Fibroblast of the conjunctiva (primary cell): ENCODE results near the gene ACTN1.

Source experiments
- DNase-seq: peaks from one replicate; pipeline ENCODE4 v3.0.0-alpha.2; 2010; ENCODE audit warnings: low read depth

Gene ACTN1

DNA sequence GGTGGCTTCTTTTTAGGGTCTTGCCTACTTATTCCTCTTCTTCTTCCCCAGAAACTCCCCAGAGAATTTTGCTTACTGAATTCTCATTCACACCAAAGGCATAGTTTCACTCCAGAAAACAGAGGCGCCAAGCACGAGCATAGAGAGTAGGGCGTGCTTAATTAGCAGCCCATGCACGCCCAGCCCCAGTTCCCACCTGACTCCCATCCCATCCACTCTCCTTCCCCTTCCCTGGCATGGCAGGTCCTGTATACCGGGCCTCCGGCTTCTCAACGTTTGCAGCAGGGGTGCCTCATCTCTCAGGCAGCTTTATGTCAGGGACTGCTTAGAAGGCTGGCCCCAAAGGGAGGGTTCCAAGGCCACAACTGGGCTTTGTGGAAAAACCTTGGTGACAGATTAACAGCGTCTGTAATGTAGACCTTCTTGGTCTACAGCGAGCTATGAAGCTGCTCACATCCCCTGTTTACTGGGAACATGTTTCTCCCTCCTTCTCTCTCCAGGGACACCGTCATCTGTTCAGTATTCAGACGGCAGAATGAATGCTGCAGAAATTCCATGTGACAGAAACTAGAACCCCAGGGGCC lies 62.7 kb downstream of the ACTN1 start:
- no peak for DNase-seq

DNA sequence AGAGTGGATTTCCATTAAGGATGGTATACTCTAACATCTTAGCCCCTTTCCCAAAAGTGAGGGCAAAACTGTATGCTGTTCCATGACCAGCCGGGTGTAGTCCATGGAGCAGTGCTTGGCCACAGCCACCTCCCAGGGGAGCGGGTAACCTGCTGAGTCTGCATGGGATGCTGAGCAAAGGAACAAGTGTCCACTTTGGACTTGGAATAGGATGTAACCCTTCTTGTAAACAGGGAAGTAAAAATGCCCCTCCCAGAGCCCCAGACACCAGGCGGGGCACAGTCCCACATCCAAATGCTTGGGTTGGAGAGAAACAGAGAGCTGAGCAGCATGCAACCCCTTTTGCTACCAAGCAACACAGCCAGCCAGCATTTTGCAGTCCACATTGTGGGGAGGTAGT lies 65.6 kb downstream of the ACTN1 start:
- DNase-seq, result no peak

DNA sequence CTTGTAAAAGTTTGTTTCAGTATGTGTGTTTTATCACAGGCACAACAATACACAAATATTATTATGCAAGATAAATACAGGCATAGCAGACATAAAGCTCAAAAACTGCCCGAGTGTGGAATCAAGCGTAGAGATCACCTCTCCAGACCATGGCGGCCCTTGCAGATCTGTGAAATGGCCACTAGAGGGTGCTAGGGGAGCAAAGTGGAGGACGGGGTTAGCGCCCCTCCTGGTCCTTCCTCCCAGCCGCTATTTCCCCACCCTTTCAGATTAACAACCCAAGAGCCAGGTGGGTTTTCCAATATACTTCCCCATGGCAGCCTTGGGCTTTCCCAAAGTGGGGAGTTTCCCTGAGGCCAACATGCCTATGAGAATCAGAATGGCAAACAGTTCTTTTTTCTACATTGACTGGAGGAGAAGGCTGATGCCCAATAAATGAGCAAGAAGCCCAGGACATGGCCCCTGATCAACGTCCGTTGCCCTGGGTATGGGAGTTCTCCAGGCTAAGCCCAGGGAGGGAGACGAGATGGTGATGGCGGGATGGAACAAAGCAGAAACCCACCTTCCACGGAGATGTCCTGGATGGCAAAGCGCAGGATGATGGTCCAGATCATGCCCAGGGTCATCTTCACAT lies 67.4 kb downstream of the ACTN1 start:
- peak; percentile 63 for DNase-seq

DNA sequence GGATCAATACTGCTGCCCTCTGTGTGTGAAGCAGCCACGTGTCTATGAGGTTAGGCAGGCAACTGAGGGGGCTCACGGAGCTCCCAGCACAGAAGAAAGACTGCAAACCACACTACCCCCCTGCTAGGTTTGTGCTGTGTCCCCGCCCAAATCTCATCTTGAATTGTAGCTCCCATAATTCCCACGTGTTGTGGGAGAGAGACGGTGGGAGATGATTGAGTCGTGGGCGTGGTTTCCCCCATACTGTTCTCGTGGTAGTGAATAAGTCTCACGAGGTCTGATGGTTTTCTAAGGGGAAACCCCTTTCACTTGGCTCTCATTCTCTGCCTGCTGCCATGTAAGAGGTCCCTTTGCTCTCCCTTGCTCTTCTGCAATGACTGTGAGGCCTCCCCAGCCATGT lies 68.6 kb downstream of the ACTN1 start:
- DNase-seq, result no peak

DNA sequence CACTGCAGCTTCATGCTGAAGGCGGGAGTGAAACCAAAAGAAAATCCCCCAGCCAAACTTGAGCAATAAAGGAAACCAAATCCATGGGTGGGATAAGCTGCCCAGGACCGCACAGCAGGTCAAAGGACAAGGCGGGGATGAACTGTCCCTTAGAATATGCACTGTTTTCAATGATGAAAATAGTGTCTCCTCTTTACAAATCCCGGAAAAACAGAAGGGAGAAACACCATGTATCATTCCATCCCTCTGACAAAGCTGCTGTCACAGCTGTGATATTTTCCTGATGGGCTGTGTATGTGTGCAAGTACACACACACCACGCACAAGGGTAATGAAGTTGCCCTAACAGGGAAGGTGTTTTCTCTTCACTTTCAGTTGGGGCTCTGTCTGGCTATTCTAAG lies 70.3 kb downstream of the ACTN1 start:
- DNase-seq, result no peak

DNA sequence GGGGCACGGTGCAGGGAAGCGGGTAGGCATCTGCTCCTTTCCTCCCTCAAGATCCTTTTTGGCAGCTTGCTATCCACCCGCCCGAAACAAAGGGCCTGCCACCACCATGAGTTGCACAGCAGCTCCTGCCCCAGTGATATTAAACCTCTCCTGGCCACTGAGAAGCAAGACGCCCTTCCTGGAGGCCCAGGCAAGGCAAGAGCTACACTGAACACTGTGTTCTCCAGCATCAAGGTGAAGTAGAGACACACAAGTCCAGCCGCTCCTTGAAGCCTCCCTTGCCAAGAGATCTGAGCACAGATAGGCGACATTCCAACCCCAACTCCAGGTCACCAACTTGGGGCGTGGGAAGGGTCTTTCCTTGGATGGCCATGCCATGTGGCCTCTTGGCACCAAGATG lies 70.9 kb downstream of the ACTN1 start:
- DNase-seq, result no peak

GRCh38 chr14:68906439-68906838 lies 72.7 kb downstream of the ACTN1 start:
- no peak for DNase-seq

DNA sequence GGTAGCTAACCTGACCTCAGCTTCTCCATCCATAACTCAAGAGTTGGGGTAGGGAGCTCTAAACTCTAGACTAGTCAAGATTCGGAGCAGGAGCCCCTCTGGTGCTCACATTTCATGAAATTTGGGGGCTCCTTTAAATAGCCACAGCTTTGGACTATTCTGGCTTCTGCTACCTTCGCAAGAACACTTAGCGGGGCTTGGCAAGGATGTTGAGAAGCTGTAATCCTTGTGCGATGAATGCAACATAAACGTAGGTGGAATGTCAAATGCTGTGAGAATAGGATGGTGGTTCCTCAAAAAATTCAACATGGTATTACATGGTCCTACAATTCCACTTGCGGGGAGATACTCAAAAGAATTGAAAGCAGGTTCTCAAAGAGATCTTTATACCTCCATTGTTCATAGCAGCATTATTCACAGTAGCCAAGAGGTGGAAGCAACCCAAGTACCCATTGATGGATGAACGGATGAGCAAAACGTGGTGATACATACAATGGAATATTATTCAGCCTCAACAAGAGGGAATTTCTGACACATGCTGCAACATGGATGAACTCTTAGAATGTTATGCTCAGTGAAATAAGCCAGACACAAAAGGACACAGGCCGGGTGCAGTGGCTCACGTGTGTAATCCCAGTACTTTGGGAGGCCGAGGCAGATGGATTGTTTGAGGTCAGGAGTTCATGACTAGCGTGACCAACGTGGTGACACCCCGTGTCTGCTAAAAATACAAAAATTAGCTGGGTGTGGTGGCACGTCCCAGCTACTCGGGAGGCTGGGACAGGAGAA lies 73.8 kb downstream of the ACTN1 start:
- no peak for DNase-seq

- DNase-seq, result no peak
Measured at GRCh38 chr14:68902357-68902756, 76.7 kb downstream of the ACTN1 start.

- DNase-seq, result no peak
Measured at GRCh38 chr14:68899033-68899603, 80.0 kb downstream of the ACTN1 start.

DNA sequence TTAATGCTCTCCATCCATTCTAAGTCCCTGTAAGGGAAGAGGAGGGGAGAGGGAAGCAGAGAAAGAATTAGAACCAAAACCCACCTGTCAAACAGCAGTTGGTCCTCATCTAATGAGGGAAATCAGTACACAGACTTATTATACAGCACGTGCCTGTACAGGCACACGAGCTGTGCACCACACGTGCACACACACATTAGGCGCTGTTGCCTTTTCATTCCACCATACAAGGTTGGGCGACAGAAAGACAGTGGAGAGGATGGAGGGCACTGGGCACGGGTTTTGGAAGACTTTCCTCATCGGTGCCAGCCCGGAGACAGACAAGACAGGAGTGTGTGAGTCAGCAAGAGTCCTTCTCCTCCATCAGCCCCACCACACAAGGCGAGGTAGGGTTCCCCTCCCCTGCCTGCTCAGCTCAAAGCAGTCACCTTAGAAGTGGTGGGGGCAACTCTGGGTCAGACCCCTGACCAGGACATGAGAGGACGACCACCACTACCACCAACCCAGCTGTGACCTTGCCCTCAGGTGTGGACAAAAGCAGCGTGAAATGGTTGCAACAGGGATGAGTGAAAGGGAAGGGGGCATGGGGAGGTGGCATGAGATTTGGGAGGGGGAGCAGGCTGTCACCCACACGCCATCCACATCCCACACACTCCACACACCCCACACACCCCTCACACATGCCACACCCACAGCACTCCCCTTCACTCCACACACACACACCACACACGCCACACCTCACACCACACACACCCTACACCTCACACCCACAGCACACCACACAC lies 80.7 kb downstream of the ACTN1 start:
- DNase-seq, result no peak

DNA sequence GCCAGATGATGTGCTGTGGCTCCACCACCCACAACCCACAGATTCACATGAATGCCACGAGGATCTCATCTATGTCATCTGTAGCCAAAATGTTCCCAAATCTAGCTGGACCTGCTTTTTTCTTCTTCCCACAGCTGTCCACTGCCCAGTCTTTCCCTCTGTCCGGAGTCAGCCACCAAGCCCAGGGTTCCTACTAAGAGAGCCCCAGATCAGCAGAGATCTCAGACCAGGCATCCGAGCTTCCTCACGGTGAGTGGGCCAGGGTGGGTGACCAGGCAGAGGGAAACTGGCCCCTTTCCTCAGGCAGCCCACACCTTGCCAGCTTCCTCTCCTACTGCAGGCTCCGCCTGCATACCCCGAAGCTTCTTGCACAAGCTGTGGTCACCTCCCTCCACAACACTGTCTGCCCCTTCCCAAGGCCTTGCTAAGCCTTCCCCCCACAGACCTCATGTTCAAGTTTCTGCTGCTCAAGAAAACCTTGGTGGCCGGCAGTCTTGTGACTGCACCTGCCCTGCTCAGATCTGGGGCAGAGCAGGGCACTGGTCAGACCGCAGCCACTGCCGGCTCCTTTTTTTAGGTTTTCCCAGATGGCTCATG lies 81.4 kb downstream of the ACTN1 start:
- no peak for DNase-seq

- no peak for DNase-seq
Measured at GRCh38 chr14:68896132-68896531, 83.0 kb downstream of the ACTN1 start.

GRCh38 chr14:68894802-68895703 lies 84.0 kb downstream of the ACTN1 start:
- DNase-seq, result no peak

- DNase-seq, result no peak
Measured at GRCh38 chr14:68894123-68894522, 85.0 kb downstream of the ACTN1 start.

DNA sequence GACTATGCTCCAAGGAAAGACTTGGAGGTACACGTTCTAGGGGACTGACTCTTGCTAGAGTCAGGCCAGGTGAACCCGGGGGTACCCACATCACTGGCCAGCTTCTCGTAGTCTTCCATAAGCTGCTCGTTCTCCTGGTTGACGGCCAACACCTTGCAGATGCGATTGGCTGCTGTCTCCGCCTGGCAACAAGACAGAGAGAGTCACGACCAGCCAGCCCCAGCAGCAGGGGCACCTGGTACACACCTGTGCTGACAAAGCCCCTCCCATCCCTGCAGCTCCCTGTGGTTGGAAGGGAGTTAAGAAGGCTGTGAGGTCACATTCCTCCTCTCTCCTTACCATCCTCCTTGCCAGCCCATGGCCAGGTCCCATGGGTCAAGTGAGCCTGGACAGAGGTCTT lies 85.5 kb downstream of the ACTN1 start:
- DNase-seq, result no peak

GRCh38 chr14:68892961-68893360 lies 86.1 kb downstream of the ACTN1 start:
- DNase-seq, result no peak

DNA sequence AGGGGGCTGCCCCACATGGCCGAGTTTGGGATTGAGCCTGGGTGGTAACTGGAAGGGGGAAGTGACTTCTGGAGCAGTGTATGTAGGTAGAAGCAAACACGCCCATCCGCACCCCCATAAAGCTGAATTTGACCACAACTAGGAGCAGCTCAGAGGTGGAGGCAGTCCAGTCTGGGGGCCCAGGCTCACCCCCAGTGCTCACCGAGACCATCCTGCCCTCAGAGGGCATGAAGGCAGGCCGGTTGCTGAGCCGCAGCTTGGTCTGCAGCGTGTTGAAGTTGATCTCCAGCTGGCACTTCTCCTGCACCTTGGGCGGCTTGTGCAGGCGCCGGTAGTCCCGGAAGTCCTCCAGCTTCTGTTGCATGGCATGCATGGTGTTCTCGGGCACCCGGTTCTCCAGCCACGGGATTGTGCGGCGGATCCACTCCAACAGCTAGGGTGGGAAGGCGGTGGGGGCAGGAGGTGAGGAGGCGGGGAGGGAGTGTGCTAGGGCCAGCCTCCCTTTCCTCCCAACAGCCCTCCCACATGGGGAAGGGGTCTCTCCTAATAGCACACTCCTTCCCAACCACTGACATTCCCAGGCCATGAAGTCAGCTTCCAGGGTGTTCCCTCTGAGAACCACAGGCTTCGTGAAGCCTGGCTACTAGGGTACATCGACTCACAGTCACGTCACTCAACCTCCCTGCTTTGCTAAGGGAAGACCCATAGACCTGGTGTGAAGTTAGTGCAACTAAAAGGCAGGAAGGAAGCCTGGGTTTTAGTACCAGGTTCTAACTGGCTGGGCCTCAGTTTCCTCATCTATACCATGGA lies 87.0 kb downstream of the ACTN1 start:
- no peak for DNase-seq

DNA sequence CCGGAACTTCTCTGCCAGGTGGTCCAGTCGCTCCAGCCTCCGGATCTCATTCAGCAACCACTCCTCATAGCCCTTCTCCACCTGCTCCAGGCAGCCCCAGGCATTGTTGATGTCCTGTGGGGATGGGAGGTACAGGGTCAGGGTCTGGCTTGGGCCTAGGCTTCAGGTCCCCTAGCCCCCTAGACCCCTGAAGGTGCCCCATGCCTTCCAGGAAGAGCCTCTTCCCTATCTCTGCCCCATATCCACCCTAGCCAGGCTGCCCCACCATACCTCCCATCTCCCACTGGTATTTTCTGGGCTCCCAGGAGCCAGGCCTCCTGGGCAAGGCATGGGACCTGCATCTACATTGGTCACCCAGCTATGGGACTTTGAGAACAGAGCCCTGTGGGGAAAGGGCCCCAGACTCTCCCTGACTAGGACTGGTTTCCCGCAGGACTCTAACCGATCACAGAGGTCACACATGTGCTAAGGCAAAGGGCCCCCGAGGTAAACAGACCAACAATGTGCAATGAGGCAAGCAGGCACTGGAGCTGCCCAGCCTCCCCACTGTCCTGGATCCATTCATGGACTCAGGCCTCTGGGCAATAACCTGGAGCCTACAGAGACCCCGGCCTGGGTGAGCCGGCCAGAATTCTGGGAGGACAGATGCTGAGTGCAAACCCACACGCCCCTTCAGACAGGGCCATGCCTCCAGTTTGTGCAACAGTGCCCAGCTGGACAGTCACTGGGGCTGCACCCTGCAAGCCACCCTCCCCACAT lies 88.8 kb downstream of the ACTN1 start:
- no peak for DNase-seq
